SK-N-SH treated with all-trans-retinoic acid at 6 μM for 48 hours (cell line): ENCODE measurements around the gene TSHZ2.

ENCODE experiments used
- ARNTL ChIP-seq: fragments of 450-650 bp; formaldehyde crosslinking; IDR thresholded peaks from 2 replicates; pipeline ENCODE4 v1.5.0; 2020; ENCODE audit warnings: low read depth, mild to moderate bottlenecking, moderate library complexity, borderline replicate concordance
- BACH2 ChIP-seq: fragments of 250-450 bp; sonication (Bioruptor Pico); IDR thresholded peaks from 2 replicates; pipeline ENCODE4 v1.9.0; 2021; ENCODE audit warnings: mild to moderate bottlenecking, borderline replicate concordance
- CREB5 ChIP-seq: fragments of 250-450 bp; sonication (Bioruptor Pico); IDR thresholded peaks from 2 replicates; pipeline ENCODE4 v1.5.1; 2020; ENCODE audit warnings: low read depth, mild to moderate bottlenecking, moderate library complexity
- PATZ1 ChIP-seq: fragments of 250-450 bp; sonication (Bioruptor Pico); IDR thresholded peaks from 2 replicates; pipeline ENCODE4 v1.8.0; 2020; ENCODE audit warnings: mild to moderate bottlenecking, moderate library complexity, borderline replicate concordance
- PPARA ChIP-seq: fragments of 250-450 bp; sonication (Bioruptor Pico); IDR thresholded peaks from 2 replicates; pipeline ENCODE4 v1.5.0; 2020; ENCODE audit warnings: mild to moderate bottlenecking, borderline replicate concordance
- SNAI2 ChIP-seq: fragments of 250-450 bp; sonication (Bioruptor Pico); IDR thresholded peaks from 2 replicates; pipeline ENCODE4 v1.5.0; 2020; ENCODE audit warnings: mild to moderate bottlenecking, moderate library complexity
- TSHZ2 ChIP-seq: fragments of 250-450 bp; sonication (Bioruptor Pico); IDR thresholded peaks from 2 replicates; pipeline ENCODE4 v1.5.0; 2020; ENCODE audit warnings: mild to moderate bottlenecking, moderate library complexity
- ZFP3 ChIP-seq: fragments of 250-450 bp; sonication (Bioruptor Pico); IDR thresholded peaks from 2 replicates; pipeline ENCODE4 v1.5.0; 2020; ENCODE audit warnings: mild to moderate bottlenecking, moderate library complexity

GRCh38 chr20:53187392-53188068 lies 215.4 kb downstream of the TSHZ2 start:
- TF ChIP-seq BACH2 (no peak), PPARA (CRISPR knock-in tag) (no peak), CREB5 (CRISPR knock-in tag) (no peak), SNAI2 (CRISPR knock-in tag) (no peak), TSHZ2 (CRISPR knock-in tag) (no peak), PATZ1 (CRISPR knock-in tag) (no peak), ZFP3 (CRISPR knock-in tag) (no peak), ARNTL (CRISPR knock-in tag) (no peak)
